H1 (cell line): ENCODE measurements around the gene EXOSC5. TPM values are rescaled to one million over a fixed set of nuclear protein-coding genes. Genes with fewer than 3 reads are reported as not detected.
A peak's percentile ranks its signal among the peaks of the same experiment; 100 is the strongest.

Source experiments
- HDAC2 ChIP-seq, 2 experiments: fragments of 300-600 bp in 1 of 2; sonication (generic) in 1 of 2; IDR thresholded peaks; 2 replicates each; pipeline ENCODE4 v1.6.1; 2011 to 2012; ENCODE audit warnings: low read depth in 2 of 2, low read length in 2 of 2, mild to moderate bottlenecking in 2 of 2, moderate library complexity in 2 of 2, borderline replicate concordance in 1 of 2, inconsistent platforms in 1 of 2
- JUND ChIP-seq: IDR thresholded peaks from 2 replicates; pipeline ENCODE4 v1.6.1; 2011; ENCODE audit warnings: mild to moderate bottlenecking, improper control_type of control experiment, low read length
- KDM4A ChIP-seq: IDR thresholded peaks from one replicate; pipeline ENCODE4 v1.7.1; 2012; ENCODE audit warnings: low read depth, mild to moderate bottlenecking, moderate library complexity, low read length, inconsistent platforms; ENCODE audit not compliant: severe bottlenecking
- NRF1 ChIP-seq: IDR thresholded peaks from 2 replicates; pipeline ENCODE4 v1.6.1; 2011; ENCODE audit warnings: mild to moderate bottlenecking, low read depth, low read length, improper control_type of control experiment
- PHF8 ChIP-seq: fragments of 200-600 bp; sonication (generic); conservative IDR thresholded peaks from 2 replicates; pipeline ENCODE4 v1.7.1; 2012; ENCODE audit warnings: low read depth, mild to moderate bottlenecking, inconsistent platforms, low read length, moderate library complexity
- RBBP5 ChIP-seq: IDR thresholded peaks from 2 replicates; pipeline ENCODE4 v1.7.1; 2012; ENCODE audit warnings: low read depth, mild to moderate bottlenecking, inconsistent platforms, low read length, moderate library complexity, borderline replicate concordance
- RNF2 ChIP-seq: fragments of 200-900, 300-1000 bp; sonication (generic); IDR thresholded peaks from 2 replicates; pipeline ENCODE4 v1.7.1; 2016; ENCODE audit warnings: borderline replicate concordance, low read depth, mild to moderate bottlenecking, antibody characterized with exemption, low read length; ENCODE audit not compliant: poor library complexity, severe bottlenecking; ENCODE audit errors: missing control alignments
- SIN3A ChIP-seq, 2 experiments: IDR thresholded peaks in 1 of 2; conservative IDR thresholded peaks in 1 of 2; 2 replicates each; pipeline ENCODE4 v1.6.1; 2011 to 2012; ENCODE audit warnings: low read length in 2 of 2, improper control_type of control experiment in 1 of 2, low read depth in 1 of 2, mild to moderate bottlenecking in 1 of 2
- TAF1 ChIP-seq: IDR thresholded peaks from 2 replicates; pipeline ENCODE4 v1.6.1; 2011; ENCODE audit warnings: mild to moderate bottlenecking, low read depth, low read length
- TEAD4 ChIP-seq: IDR thresholded peaks from 2 replicates; pipeline ENCODE4 v1.6.1; 2012; ENCODE audit warnings: low read depth, low read length, inconsistent platforms, mixed read lengths
- ZNF274 ChIP-seq: IDR thresholded peaks from 2 replicates; pipeline ENCODE4 v1.7.0; 2012; ENCODE audit warnings: low read length, borderline replicate concordance; ENCODE audit errors: extremely low read depth
- polyA plus RNA-seq, 7 experiments: library from polyadenylated mRNA; depleted of rRNA in 3 of 7; stranded (reverse) in 5 of 7; unstranded in 2 of 7; fragments of >200 nt in 5 of 7; fragments of 200-250 nt in 2 of 7; gene quantifications; 1 replicate in 5 of 7; 2 replicates in 1 of 7; 4 replicates in 1 of 7; pipeline versions ENCODE4 v1.2.1 to v1.2.3, GENCODE V29; 2011 to 2013; ENCODE audit warnings: missing spikeins in 2 of 7, mixed read lengths in 2 of 7
- total RNA-seq: library from RNA; stranded (reverse); fragmentation: NEBNext Ultra II Directional; extraction: Animal tissue kit (Norgen Biotek cat#: 25700); gene quantifications from 2 replicates; pipeline ENCODE4 v1.2.1, GENCODE V29; 2021
- TF ChIP-seq, protein P1 (sequence below), 3 experiments: IDR thresholded peaks; 1 replicate in 2 of 3; 2 replicates in 1 of 3; pipeline versions ENCODE4 v1.5.1 to v1.6.1; 2011; ENCODE audit warnings: low read length in 3 of 3, mild to moderate bottlenecking in 3 of 3, inconsistent platforms in 2 of 3, low read depth in 1 of 3, moderate library complexity in 1 of 3; ENCODE audit not compliant: insufficient read depth in 1 of 3; ENCODE audit errors: control extremely low read depth in 1 of 3
- TF ChIP-seq, protein P2 (sequence below): IDR thresholded peaks from 2 replicates; pipeline ENCODE4 v1.6.1; 2012; ENCODE audit warnings: low read length, inconsistent platforms

Gene EXOSC5
- total and polyA plus RNA-seq, 2 of the 8 experiments (the other 6 are each of a cell fraction or from before 2014, with no cell fraction given), result 56.2 to 92.8 TPM

DNA sequence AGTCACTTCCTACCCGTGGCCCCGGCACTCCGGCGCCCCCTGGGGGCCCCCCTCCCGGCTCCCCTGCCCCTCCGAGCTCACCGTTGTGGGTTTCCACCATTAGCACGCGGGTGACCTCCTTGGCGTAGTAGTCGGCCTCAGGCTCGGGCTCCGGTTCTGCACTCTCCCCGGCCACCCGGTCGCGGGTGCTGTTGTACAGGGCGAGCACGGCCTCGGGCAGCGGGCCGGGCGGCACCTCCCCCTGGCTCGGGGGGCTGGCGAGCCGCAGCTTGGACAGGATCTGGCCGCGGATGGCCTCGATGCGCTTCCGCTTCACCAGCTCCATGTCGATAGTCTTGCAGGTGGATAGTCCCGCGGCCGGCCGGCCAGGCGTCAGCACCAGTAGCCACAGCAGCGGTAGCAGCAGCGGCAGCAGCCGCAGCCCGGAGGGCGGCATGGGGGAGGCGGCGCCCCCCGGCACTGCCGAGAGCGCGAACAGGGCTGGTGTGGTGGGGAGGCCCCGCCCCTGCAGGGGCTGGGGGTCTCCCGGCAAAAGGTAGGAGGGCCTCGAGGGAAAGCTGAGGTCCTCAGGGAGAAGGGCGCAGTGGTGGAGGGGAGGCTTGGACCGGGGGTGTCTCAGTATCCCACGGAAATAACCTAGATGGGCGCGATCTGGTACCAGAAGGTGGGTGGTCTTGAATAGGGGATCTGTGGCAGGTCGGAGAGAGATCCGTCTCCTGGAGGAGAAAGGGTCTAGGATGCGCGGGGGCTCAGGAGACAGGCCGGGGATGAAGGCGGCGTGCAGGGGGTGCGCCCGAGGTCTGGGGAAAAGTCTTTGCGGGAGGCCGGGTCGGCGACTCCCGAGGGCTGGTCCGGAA, 44.3 kb downstream of the EXOSC5 start (continued):
- peak; percentile 38 for TF ChIP-seq RNF2
- TF ChIP-seq KDM4A, result peak; percentile 61
- 0 out of 2 replicates have a peak, but pooled peaks have one; percentile 21 for TF ChIP-seq RBBP5
- no peak for TF ChIP-seq NRF1
- TF ChIP-seq, protein P1, sequence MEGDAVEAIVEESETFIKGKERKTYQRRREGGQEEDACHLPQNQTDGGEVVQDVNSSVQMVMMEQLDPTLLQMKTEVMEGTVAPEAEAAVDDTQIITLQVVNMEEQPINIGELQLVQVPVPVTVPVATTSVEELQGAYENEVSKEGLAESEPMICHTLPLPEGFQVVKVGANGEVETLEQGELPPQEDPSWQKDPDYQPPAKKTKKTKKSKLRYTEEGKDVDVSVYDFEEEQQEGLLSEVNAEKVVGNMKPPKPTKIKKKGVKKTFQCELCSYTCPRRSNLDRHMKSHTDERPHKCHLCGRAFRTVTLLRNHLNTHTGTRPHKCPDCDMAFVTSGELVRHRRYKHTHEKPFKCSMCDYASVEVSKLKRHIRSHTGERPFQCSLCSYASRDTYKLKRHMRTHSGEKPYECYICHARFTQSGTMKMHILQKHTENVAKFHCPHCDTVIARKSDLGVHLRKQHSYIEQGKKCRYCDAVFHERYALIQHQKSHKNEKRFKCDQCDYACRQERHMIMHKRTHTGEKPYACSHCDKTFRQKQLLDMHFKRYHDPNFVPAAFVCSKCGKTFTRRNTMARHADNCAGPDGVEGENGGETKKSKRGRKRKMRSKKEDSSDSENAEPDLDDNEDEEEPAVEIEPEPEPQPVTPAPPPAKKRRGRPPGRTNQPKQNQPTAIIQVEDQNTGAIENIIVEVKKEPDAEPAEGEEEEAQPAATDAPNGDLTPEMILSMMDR (IDR thresholded peaks at IDR 0.05; ENCODE audit: control extremely low read depth in 1 of 3, insufficient read depth in 1 of 3, low read depth in 1 of 3, low read length in 3 of 3), result peak; percentile 29 to 52 (median 31)
- TF ChIP-seq HDAC2 (IDR thresholded peaks at IDR 0.05; ENCODE audit: borderline replicate concordance in 1 of 2, low read depth in 2 of 2, low read length in 2 of 2), result peak in 1 of 2 experiments; percentile 56; a peak in 1 of 4 replicates
- no peak for TF ChIP-seq TEAD4
- TF ChIP-seq PHF8, result 0 out of 2 replicates have a peak, but pooled peaks have one; percentile 37
- no peak for TF ChIP-seq ZNF274
- TF ChIP-seq TAF1, result no peak
- TF ChIP-seq, protein P2, sequence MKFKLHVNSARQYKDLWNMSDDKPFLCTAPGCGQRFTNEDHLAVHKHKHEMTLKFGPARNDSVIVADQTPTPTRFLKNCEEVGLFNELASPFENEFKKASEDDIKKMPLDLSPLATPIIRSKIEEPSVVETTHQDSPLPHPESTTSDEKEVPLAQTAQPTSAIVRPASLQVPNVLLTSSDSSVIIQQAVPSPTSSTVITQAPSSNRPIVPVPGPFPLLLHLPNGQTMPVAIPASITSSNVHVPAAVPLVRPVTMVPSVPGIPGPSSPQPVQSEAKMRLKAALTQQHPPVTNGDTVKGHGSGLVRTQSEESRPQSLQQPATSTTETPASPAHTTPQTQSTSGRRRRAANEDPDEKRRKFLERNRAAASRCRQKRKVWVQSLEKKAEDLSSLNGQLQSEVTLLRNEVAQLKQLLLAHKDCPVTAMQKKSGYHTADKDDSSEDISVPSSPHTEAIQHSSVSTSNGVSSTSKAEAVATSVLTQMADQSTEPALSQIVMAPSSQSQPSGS, result no peak
- no peak for TF ChIP-seq JUND
- TF ChIP-seq SIN3A (conservative IDR thresholded peaks at IDR 0.05 in 1 of 2, IDR thresholded peaks at IDR 0.05 in 1 of 2; ENCODE audit: low read depth in 1 of 2, low read length in 2 of 2), result 0 out of 4 replicates have a peak, but pooled peaks of 1 of the 2 experiments have one; percentile 15
